DND-41 (cell line): ENCODE data around the gene ALG2.

ENCODE experiments used
- CTCF ChIP-seq: IDR thresholded peaks from 2 replicates; pipeline ENCODE4 v1.5.1; 2012; ENCODE audit warnings: borderline replicate concordance, low read length, moderate library complexity, mild to moderate bottlenecking; ENCODE audit not compliant: poor library complexity, severe bottlenecking; ENCODE audit errors: extremely low read depth
- EZH2 ChIP-seq: IDR thresholded peaks from 3 replicates; pipeline ENCODE4 v1.6.1; 2012; ENCODE audit warnings: borderline replicate concordance, low read depth, mild to moderate bottlenecking, moderate library complexity, low read length, inconsistent platforms; ENCODE audit not compliant: severe bottlenecking

DNA sequence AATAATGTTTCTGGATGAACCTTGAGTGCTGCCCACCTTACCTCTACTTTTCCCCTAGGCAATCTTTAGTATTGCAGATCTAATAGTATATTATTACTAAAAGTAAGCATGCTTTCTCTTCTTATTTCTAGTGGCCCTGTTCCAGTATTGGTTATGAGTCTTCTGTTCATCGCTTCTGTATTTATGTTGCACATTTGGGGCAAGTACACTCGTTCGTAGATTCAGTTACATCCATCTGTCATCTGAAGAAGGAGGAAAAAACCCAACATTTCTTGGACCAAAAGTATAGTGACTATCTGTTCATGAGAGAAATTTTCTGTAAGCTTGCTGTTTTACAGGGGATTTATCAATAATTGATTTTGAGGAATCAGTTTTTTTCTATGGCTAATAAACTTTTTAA is 8.5 kb upstream of the ALG2 start:
- TF ChIP-seq CTCF (no peak), EZH2 (no peak)
